Spleen (tissue), 7 donors: Measurements from ENCODE around the gene GABRG1.

Source experiments
- CTCF ChIP-seq, 11 experiments: fragments of 200-600 bp in 7 of 11; fragments of 450-650 bp in 4 of 11; sonication (generic) in 4 of 11; IDR thresholded peaks in 8 of 11; conservative IDR thresholded peaks in 3 of 11; 1 replicate in 7 of 11; 2 replicates in 4 of 11; pipeline versions ENCODE4 v1.4.0 to v1.8.0; 2016 to 2021; ENCODE audit warnings: antibody characterized with exemption in 11 of 11, inconsistent platforms in 4 of 11, mild to moderate bottlenecking in 1 of 11
- POLR2A ChIP-seq, 3 donors: fragments of 450-650 bp; IDR thresholded peaks; one replicate each; pipeline ENCODE4 v1.5.1; 2017; ENCODE audit warnings: antibody characterized with exemption in 3 of 3, mild to moderate bottlenecking in 1 of 3
- POLR2AphosphoS5 ChIP-seq, 3 donors: sonication (generic); formaldehyde crosslinking; IDR thresholded peaks; one replicate each; pipeline ENCODE4 v1.5.1; 2017; ENCODE audit warnings: antibody characterized with exemption in 3 of 3
- donor health status: DM: no; HTN: no; CAD: no; lungs with moderate emphysema.
- donor health status: DM: no; HTN: no; CAD: no.
- donor health status: DM: no; HTN: no; CAD: no.

GRCh38 chr4:45992728-45993127, 131.1 kb downstream of the GABRG1 start:
- TF ChIP-seq CTCF (IDR thresholded peaks at IDR 0.05 in 8 of 11, conservative IDR thresholded peaks at IDR 0.05 in 3 of 11) (no peak), POLR2A (IDR thresholded peaks at IDR 0.05) (no peak), POLR2AphosphoS5 (IDR thresholded peaks at IDR 0.05) (no peak)
